DND-41 (cell line): ENCODE data around the gene TRAPPC2.

Source experiments
- ATAC-seq: fragments of 200-7000 bp; cut with Tn5 transposase; 3 replicates; pipeline ENCODE4 v1.9.1; 2021; ENCODE audit warnings: low read depth; ENCODE audit not compliant: insufficient read depth
- DNase-seq: peaks from one replicate; pipeline ENCODE4 v3.0.0-alpha.2; 2020
- H2AFZ ChIP-seq: 2 replicates; pipeline ENCODE4 v1.6.0; 2012; ENCODE audit warnings: low read depth, low read length
- H3K27ac ChIP-seq: 2 replicates; pipeline ENCODE4 v1.5.1; 2012; ENCODE audit warnings: low read length, inconsistent platforms
- H3K27me3 ChIP-seq: fragments of 200-600 bp; sonication (generic); 2 replicates; pipeline ENCODE4 v1.6.0; 2012; ENCODE audit warnings: low read length, mild to moderate bottlenecking, inconsistent platforms; ENCODE audit not compliant: insufficient read depth, poor library complexity
- H3K36me3 ChIP-seq: 2 replicates; pipeline ENCODE4 v1.5.1; 2012; ENCODE audit warnings: low read length, inconsistent platforms; ENCODE audit not compliant: insufficient read depth
- H3K4me1 ChIP-seq: 2 replicates; pipeline ENCODE4 v1.5.1; 2012; ENCODE audit warnings: mild to moderate bottlenecking, low read length; ENCODE audit not compliant: insufficient read depth
- H3K4me2 ChIP-seq: 2 replicates; pipeline ENCODE4 v1.6.0; 2012; ENCODE audit warnings: mild to moderate bottlenecking, moderate library complexity, low read length, inconsistent platforms; ENCODE audit not compliant: insufficient read depth
- H3K4me3 ChIP-seq, 2 experiments: fragments of 200-600 bp in 1 of 2; shearing (Covaris generic) in 1 of 2; 2 replicates each; pipeline ENCODE4 v1.5.1; 2012 to 2016; ENCODE audit warnings: inconsistent platforms in 2 of 2, low read length in 2 of 2, mild to moderate bottlenecking in 2 of 2, low read depth in 1 of 2, moderate library complexity in 1 of 2
- H3K79me2 ChIP-seq: 2 replicates; pipeline ENCODE4 v1.6.0; 2012; ENCODE audit warnings: low read length, inconsistent platforms; ENCODE audit not compliant: insufficient read depth
- H3K9ac ChIP-seq: 2 replicates; pipeline ENCODE4 v1.6.0; 2012; ENCODE audit warnings: low read depth, mild to moderate bottlenecking, inconsistent platforms, low read length, moderate library complexity
- H3K9me3 ChIP-seq: 2 replicates; pipeline ENCODE4 v1.5.1; 2012; ENCODE audit warnings: low read length, moderate library complexity, mild to moderate bottlenecking, inconsistent platforms; ENCODE audit not compliant: insufficient read depth, severe bottlenecking
- H4K20me1 ChIP-seq: 2 replicates; pipeline ENCODE4 v1.6.0; 2012; ENCODE audit warnings: low read length; ENCODE audit not compliant: insufficient read depth
- EZH2 ChIP-seq: IDR thresholded peaks from 3 replicates; pipeline ENCODE4 v1.6.1; 2012; ENCODE audit warnings: borderline replicate concordance, low read depth, mild to moderate bottlenecking, moderate library complexity, low read length, inconsistent platforms; ENCODE audit not compliant: severe bottlenecking
- TF ChIP-seq, protein P1 (sequence below): IDR thresholded peaks from 2 replicates; pipeline ENCODE4 v1.5.1; 2012; ENCODE audit warnings: borderline replicate concordance, low read length, moderate library complexity, mild to moderate bottlenecking; ENCODE audit not compliant: poor library complexity, severe bottlenecking; ENCODE audit errors: extremely low read depth

Gene TRAPPC2

DNA sequence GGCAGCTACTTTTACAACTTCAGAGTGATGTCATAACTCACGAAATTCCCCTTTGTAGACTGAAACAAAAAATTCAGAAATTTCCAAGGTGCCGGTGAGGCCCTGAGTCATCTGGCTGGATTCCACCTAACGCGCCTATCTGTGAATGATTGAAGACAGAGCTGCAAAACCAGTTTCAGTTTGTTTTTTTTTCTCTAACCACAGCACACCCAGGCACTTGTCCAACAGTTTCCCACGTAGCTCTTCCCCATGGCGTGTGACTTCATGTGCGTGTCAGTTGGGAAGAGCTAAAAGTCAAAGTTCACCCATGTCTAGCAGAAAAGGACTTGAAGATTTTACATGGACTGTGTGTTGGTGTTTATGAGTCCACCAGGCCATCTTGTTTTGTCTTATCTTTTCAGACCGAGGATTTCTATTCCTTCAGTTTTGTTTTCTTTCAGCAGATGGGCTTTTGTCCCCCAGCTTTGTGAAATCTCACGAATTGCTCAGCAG, 65.1 kb downstream of the TRAPPC2 start:
- H3K9ac ChIP-seq, result no peak overlapping the region
- H3K4me2 ChIP-seq, result no peak overlapping the region
- no peak for DNase-seq

DNA sequence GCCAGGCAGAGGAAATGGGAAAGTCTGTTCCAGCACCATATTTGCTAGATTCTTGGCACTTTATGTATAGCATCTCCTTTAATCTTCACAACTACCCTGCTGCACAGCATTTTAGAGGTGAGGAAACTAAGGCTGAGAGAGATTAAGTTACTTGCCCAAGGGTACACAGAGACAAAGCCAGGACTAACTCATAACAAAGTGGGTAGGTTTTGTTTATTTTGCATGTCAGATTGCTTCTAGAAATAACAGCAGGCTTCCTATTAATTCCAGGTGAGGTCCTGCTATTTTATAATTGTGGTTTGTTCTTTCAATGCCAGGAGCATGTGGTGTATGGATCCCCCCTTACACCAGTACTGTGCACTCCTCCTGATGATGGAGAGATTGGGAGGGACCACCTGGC, 66.5 kb downstream of the TRAPPC2 start:
- Histone ChIP-seq H2AFZ (no peak overlapping the region), H3K27ac (no peak overlapping the region), H3K79me2 (no peaks in the 10 kb centered on the region), H3K9ac (no peak overlapping the region), H4K20me1 (no peaks in the 10 kb centered on the region), H3K4me2 (no peak overlapping the region), H3K4me1 (peaks cover 3% of the 10 kb centered on the region; the same call in 1 of the 2 replicates), H3K36me3 (peaks cover 5% of the 10 kb centered on the region; the same call in 1 of the 2 replicates), H3K4me3 (no peak overlapping the region), H3K27me3 (no peaks in the 10 kb centered on the region), H3K9me3 (no peaks in the 10 kb centered on the region)
- TF ChIP-seq, protein P1, sequence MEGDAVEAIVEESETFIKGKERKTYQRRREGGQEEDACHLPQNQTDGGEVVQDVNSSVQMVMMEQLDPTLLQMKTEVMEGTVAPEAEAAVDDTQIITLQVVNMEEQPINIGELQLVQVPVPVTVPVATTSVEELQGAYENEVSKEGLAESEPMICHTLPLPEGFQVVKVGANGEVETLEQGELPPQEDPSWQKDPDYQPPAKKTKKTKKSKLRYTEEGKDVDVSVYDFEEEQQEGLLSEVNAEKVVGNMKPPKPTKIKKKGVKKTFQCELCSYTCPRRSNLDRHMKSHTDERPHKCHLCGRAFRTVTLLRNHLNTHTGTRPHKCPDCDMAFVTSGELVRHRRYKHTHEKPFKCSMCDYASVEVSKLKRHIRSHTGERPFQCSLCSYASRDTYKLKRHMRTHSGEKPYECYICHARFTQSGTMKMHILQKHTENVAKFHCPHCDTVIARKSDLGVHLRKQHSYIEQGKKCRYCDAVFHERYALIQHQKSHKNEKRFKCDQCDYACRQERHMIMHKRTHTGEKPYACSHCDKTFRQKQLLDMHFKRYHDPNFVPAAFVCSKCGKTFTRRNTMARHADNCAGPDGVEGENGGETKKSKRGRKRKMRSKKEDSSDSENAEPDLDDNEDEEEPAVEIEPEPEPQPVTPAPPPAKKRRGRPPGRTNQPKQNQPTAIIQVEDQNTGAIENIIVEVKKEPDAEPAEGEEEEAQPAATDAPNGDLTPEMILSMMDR, result no peak
- no peak for TF ChIP-seq EZH2
- ATAC-seq (no peak), DNase-seq (no peak)

More for the DNA sequence above, 65.1 kb downstream of the TRAPPC2 start:
- no peaks in the 10 kb centered on the region for H3K36me3 ChIP-seq
- peak overlapping the region; percentile 20; the same call in 1 of the 2 replicates for H3K27ac ChIP-seq
- ATAC-seq, result peak; percentile 49; the same call in 1 of the 3 replicates
- H3K4me1 ChIP-seq, result peaks cover 3% of the 10 kb centered on the region; the same call in 1 of the 2 replicates
- H3K27me3 ChIP-seq, result no peaks in the 10 kb centered on the region
- H4K20me1 ChIP-seq, result no peaks in the 10 kb centered on the region
- H3K4me3 ChIP-seq, result no peak overlapping the region
- TF ChIP-seq EZH2, result no peak
- TF ChIP-seq, protein P1, result no peak
- H3K9me3 ChIP-seq, result no peaks in the 10 kb centered on the region
- no peak overlapping the region for H2AFZ ChIP-seq
- no peaks in the 10 kb centered on the region for H3K79me2 ChIP-seq

- Histone ChIP-seq H3K4me1 (peaks cover 3% of the 10 kb centered on the region; the same call in 1 of the 2 replicates), H3K9ac (no peak overlapping the region), H3K36me3 (peaks cover 11% of the 10 kb centered on the region), H3K4me3 (no peak overlapping the region), H3K4me2 (no peak overlapping the region), H3K27ac (no peak overlapping the region), H2AFZ (no peak overlapping the region), H3K9me3 (no peaks in the 10 kb centered on the region), H3K27me3 (no peaks in the 10 kb centered on the region), H4K20me1 (no peaks in the 10 kb centered on the region), H3K79me2 (no peaks in the 10 kb centered on the region)
- no peak for DNase-seq
- ATAC-seq, result no peak
- TF ChIP-seq, protein P1, result no peak
- no peak for TF ChIP-seq EZH2
Observed at GRCh38 chrX:13666836-13667235, 67.6 kb downstream of the TRAPPC2 start.
